ENCODE results near the gene PGLYRP1.

PGLYRP1 gene

DNA sequence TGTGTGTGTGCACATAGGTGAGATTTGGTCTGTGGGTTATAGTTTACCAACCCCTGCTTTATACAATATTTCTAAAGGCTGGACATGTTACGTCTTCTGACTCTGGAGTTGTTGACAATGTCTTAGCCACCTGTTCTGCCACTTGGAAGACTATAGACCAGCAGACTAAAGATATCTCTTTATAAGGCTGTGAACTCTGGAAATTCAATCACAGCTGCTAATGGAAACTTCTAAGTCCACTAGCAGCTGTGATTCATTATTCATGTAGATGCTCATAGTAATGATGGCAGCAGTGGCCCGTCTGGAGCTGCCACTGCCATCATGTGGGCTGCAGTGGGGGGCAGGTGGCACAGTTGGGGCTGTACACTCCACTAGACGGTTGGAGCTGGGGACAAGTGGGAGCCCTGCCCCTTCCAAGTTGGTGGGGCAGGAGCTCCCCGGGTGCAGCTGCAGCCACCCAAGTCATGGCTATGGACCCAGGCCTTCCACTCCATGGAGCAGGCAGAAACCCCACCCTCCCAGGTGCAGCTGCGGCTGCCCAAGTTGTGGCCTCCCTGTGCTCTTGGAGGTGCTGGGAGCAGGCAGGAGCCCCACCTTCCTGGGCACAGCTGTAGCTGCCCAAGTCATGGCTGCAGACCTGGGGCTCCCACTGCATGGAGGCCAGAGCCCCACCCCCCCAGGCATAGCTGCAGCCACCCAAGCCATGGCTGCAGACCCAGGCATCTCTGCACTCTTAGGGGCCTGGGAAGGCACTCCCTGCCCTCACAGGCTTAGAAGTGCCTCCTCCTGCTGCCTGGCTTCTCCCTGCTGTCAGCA, 9.1 kb upstream of the PGLYRP1 start:
- DNase-seq = no peak

DNA sequence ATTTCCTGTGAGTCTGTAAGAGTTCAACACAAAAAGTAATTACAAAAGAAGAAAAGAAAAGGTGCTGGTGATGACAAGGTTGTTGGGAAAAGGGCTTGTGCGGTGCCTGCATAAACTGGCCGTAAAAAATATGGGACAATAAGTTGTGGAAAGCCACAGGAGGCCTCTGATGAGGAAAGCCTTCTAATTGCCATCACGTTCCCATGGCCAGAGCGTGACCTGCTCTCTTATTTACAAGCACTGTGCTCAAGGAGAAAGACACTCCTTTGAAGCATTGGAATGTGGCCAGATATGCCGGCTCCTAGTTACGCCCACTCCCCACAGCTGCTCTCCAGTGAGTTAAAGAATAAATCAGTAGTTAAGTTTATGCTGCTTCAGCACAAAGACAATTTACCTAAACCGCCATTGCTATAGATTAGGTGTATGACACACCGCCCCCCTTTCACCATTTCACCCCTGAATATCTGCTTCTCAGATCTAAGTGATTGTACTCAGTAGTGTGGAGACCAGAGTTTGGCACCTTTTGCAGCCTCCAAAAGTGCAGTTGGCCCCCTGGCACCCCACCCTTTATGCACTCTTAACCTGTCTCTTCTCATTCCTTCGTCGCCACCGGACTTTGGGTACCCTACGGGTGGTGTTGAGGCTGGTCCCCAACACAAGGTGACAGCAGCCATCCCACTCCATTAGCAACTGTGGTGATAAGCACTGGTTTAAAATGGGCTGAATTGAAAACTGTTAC, 8.1 kb upstream of the PGLYRP1 start:
- no peak for DNase-seq

DNA sequence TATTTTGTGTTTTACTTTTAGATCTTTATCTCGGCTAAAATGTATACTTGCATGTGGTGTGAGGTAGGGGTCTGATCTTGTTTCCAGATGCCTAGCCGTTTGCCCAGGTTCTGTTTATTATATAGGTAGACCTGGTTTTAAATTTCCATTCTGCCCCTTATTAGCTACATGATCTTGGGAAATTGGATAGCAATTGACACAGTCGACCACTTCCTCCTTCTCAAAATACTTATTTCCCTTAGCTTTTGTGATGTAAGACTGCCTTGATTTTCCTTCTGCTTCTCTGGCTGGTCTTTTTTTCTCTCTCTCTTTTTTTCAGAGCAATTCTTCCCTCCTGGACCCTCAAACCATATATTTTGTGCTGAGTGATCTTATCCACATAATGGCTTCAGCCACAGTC, 3.0 kb upstream of the PGLYRP1 start:
- no peak for DNase-seq

DNA sequence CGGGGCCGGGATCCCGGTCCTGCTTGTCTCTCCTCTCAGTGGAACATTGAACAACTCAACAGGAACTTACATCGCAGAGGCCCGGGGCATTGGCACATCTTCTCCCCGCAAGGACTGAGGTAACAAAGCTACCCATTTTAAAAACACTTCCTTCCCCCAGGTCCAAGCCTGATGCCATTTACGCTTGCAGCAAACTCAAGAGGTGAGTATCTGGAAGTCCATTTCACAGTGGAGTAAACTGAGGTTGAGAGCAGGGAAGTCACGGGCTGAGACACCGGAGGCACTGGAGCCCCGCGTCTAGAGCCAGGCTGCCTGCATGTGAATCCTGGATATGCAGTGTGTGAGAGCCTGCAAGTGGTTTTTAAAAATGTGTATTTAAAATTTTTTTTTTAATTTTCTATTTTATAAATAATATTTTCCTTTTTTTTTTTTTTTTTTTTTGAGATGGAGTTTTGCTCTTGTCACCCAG, 492 bp upstream of the PGLYRP1 start:
- no peak for DNase-seq

DNA sequence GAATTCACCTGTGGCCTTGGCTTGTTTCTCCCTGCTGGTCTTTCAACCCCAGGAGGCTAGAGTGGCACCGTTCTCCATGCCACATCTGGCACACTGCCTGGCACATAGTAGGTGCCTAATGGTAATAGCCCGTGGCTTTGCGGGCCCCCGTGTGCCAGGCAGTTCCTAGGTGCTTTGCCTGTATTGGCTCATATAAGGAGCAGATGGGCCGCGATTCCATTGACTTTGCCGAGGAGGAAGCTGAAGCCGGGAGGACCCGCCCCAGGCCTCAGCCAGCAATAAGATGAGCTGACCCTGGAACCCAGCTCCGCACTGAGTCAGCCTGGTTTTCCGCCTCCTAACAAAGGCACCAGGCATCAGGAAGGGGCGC, 807 bp downstream of the PGLYRP1 start:
- DNase-seq = no peak

DNA sequence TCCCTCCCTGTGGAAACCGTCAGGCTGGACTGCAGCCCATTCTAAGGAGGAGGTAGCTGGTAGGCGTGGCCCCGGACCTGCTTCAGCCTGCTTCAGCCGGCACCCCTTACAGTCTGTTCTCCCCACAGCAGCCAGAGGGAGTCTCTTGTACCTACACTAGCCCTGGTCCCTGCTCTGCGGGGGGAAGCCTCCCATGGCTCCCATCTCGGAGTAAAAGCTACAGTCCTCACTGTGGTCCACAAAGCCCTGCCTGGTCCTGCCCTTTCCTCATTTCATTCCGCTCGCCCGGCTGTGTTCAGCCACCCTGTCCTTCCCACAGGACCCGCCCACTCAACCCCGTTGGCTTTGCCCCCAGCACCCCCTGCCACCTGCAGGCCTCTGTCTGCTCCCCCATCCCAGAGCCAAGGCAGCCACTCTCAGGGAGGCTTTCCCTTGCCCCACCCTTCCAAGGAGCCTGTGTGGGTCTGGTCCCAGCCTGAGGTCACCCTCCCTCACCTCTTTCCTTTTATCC, 1.3 kb downstream of the PGLYRP1 start:
- DNase-seq = no peak

DNA sequence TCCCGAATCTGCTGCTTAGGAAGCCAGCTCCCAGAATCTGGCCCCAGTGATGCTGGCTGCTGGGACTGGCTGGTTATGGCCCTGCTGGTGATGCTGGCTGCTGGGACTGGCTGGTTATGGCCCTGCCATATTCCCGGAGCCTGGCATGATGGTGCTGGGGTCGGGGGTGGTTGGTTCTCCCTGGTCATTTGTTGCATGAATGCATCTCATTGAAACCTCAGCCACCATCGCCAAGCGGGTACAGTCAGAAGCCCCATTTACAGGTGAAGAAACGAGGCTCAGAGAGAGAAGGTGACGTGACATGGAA, 2.1 kb downstream of the PGLYRP1 start:
- DNase-seq = no peak

DNA sequence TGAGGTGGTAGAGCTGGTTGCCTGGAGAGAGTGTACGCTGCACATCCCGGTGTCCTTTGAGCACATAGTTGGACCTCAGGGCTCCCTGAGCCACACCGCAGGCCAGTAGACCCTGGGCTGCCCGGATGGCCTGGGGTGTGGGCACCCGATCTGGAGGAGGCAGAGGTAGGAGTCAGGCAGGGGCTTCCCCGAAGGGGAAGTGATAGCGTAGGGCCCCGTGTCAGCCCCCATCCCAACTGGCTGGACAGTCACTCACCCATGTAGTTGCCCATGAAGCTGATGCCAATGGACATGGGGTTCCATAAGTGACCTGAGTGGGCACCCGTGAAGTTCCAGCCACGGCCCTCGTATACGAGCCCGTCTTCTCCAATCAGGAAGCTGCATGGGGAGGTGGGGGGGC, 3.6 kb downstream of the PGLYRP1 start:
- no peak for DNase-seq

DNA sequence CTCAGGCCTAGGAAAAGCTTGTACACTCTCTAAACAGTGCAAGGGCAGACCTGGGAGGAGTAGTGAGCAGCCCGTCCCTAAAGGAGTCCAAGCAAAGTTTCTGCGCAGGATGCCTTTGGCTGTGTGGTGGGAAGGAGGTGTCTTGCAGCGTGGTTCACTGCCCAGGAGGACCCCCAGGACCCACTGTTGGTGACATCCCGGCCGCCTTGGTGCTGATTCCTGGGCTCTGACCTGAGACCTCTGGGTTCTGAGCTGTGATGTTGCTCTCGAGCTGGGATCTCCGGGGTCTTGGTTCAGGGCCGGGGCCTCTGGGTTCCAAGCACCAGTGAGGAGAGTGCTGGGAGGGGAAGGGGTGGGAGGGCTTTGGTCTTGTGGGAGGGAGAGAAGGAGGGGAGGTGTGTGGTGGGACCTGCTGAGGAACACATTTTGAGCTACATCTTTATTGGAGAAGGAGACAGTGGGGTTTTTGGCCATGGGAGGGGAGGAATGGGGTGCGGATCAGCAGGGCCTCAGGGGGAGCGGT, 4.1 kb downstream of the PGLYRP1 start:
- no peak for DNase-seq

DNA sequence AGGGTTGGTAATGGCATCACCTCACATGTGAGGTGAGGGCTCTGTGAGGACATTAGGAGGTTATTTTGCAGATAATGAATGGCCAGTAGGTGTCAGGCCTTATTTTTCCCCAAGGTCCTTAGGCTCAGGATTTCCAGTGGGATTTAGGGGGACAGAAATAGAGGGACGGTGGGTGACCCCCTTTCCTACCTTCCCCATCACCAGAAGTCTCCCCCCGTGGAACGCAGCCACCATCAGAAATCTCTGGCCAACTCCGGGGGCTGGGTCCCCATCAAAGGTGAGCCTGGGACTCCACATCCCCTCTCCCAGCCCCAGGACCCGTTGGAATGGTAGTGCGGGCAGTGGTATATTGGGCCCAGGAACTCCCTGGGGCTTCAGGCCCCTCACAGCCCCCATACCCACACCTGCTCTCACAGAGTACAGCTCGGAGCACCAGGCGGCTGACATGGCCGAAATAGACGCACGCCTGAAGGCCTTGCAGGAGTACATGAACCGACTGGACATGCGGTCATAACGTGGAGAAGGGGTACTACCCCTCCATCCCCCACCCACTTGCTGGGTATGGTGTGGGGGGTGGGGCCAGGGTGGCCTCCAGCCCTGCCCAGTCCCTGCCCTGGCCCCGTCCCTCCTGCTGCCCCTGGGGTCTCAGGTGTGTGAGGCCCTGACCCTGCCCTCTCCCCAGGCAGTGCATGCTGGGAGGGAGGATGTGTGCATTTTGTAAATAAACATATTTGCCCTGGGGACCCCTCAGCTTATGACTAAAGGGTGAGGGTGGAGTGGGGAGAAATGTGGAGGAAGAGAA, 4.8 kb downstream of the PGLYRP1 start:
- no peak for DNase-seq

DNA sequence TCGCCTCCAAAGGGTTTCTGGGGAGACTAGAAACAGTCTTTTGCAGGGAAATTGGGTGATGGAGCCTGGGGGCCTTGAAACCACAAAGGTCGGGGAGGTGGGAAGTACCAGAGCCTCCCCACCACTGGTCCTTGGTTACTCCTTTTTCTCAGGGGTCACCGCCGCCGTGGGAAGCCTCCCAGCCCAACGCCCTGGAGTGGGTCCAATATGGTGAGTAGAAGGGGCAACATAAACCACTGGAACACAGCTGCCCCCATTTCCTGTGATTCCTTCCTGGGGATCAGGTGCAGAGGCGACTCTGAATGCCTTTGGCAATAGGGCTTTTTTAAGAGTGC, 5.8 kb downstream of the PGLYRP1 start:
- no peak for DNase-seq

DNA sequence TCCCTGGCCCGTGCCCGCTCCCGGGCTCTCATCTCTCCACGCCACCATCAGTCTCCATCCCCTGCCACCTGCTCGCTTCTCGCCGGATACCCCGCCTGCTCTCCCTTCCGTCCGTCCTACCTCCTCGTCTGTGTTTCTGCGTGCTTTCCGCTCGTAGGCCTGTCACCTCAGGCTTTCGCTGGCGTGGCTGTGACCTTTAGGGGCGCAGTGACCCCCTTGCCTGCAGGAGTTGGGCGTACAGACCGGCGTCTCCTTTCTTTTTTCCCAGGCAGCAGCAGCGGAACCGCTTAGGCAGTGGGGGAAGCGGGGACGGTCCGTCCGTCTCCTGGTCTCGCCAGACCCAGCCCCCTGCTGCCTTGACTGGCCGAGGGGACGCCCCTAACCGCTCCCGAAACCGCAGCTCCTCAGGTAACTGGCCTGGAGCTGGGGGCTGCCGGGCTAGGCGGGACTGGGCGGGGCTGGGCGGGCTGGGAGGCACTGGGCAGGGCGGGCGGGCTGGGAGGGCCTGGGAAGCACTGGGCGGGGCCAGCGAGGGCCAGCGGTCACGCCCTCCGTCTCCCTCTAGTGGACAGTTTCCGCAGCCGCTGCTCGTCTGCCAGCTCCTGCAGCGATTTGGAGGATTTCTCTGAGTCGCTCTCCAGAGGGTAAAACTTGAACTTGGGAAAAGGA, 6.3 kb downstream of the PGLYRP1 start:
- peak; percentile 68 to 87 for DNase-seq

DNA sequence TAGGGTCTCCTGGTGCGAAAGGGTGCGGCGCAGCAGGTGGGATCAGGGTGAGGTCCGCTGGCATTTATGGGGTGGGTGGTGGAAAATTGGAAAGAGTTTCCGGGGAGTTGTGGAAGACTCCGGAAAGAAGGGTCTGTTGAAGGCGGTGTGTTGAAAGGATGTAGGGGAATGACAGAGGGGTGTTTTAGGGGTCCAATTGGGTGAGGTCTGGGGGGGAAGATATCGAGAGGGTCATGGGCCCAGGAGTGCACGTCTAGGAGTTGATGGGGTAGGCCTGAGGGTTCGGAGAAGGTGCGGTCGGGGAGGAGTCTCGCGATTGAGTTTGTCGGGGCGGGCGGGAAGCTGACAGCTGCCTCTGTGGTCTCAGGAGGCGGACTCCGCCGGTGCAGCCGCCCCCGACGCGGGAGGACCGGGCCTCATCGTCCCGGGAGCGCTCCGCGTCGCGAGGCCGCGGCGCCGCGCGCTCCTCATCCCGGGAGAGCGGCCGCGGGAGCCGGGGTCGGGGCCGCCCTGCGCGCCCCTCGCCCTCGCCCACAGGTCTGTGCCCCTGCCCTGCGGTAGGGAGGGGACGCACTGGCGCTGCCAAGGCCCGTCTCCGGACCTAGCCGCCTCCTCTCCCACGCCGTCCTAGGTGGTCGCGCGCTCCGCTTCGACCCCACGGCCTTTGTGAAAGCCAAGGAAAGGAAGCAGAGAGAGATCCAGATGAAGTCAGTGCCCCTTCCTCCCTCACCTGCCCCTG, 7.0 kb downstream of the PGLYRP1 start:
- no peak for DNase-seq

DNA sequence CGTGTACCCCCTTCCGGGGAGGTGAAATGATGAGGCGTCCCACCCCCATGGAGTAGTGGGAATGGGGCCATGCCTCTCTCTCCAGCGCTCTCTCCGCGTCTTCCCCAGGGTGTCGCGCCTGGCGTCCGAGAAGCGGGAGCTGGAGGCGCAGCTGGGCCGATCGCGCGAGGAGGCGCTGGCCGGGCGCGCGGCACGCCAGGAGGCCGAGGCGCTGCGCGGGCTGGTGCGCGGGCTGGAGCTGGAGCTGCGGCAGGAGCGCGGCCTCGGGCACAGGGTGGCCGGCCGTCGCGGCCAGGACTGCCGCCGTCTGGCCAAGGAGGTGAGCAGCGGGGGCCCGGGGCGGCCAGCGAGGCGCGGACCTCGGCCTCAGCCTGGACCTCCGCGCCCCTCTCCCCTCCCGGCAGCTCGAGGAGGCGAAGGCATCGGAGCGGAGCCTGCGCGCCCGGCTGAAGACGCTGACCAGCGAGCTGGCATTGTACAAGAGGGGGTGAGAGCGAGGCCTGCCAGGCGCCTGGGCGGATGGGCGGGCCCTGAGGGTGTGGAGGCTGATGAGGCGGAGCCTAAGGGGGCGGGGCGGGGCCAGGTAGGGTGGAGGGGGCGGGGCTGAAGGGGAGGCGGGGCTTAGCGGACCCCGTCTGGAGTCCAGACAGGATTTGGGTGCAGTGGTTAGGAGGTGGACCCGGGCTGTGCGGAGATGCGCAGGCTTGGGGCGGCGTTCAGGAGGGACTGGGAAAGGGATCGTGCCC, 7.7 kb downstream of the PGLYRP1 start:
- DNase-seq = peak; percentile 72 to 78

DNA sequence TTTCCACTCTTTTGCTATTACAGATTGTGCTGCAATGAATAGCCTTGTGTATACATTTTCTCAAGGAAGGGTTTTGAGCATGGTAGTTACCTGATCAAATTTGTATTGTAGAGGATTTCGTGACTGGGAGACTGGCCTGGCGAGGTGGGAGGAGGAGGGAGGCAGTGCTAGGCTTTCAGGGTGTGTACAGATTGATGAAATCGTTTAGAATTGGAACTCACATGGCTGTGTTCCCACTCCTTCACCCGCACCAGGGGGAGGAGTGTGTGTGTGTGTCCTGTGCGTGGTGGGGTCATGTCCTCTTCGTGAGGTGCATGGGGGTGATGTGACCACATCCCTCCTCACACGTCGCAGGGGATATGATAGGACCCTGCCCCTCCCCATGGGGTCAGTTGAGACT, 8.3 kb downstream of the PGLYRP1 start:
- no peak for DNase-seq

DNA sequence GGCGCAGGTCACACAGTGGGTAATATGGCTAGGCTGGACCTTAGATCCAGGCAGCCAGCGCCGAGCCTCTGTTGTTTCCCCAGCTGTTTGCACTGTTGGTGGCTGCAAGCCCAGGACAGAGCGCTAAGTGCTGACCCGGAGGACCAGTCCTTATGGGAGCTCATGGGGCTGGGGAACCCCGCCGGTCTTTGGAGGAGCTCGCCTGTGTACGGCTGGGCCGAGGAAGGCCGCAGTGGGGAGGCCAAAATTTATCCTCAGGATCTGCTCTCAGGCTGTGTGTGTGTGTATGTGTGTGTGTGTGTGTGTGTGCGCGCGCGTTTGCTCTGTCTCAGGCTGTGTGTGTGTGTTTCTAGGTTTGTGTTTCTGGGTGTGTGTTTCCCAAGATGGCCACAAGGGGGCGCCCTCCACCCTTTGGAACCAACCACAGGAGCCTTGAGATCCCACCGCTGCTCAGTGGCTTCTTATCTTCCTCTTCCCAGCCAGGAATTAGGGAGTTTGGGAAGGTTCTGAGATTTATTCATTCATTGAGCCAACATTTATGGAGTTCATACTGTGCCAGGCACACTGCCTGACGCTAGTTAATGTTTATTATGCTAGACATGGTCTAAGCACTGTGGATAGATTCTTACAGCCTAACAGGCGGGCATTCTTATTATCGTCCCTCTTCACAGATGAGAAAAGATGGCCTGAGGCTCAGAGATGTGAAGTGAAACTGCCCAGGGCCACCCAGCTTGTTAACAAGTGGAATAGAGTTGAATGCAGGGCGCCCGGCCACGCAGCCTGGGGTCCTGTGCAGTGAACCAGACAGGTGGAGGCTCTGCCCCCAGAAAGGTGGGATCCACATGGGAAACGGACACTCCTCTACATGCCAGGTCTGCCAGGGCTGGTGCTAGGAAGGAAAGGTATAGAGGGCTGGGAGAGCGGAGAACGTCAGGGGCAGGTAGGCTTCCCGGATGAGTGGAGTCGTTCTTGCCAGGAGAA, 13.0 kb downstream of the PGLYRP1 start:
- DNase-seq = peak; percentile 24 to 65

DNA sequence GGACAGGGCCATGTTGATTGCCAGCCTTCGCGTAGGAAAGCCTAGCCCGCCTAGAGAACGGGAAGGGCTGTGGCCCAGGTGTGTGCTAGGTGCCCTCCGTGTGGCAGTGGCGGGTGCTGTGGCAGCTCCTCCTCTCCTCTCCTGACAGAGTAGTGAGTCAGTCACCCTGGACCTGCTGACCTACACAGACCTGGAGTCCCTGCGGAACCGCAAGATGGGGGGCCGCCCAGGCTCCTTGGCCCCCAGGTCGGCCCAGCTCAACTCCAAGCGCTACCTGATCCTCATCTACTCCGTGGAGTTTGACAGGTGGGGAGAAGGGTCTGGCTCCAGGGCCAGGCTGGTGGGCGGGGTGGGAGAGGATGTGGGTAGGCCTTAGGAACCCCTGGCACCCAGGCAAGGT, 16.4 kb downstream of the PGLYRP1 start:
- DNase-seq = no peak

DNA sequence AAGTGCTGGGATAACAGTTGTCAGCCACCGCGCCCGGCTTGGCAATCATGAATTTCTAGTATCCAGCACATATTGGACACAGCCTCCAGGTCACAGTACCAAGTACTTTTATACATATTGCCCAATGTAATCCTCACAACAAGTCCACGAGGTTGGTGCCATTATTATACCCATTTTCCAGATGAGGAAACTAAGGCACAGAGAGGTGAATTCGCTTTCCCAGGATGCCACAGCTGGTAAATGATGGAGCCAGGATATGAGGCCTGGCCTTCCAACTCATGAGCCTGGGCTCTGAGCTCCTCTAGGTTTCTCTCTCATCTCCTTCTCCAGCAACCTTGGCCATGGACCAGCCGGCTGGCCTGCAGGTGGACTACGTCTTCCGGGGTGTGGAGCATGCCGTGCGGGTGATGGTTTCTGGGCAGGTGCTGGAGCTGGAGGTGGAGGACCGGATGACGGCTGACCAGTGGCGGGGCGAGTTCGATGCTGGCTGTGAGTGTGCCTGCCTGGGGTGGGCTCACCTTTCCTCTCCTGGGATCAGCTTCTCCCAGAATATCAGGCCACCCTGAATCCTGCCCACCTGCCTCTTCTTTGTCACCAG, 20.1 kb downstream of the PGLYRP1 start:
- DNase-seq = no peak

DNA sequence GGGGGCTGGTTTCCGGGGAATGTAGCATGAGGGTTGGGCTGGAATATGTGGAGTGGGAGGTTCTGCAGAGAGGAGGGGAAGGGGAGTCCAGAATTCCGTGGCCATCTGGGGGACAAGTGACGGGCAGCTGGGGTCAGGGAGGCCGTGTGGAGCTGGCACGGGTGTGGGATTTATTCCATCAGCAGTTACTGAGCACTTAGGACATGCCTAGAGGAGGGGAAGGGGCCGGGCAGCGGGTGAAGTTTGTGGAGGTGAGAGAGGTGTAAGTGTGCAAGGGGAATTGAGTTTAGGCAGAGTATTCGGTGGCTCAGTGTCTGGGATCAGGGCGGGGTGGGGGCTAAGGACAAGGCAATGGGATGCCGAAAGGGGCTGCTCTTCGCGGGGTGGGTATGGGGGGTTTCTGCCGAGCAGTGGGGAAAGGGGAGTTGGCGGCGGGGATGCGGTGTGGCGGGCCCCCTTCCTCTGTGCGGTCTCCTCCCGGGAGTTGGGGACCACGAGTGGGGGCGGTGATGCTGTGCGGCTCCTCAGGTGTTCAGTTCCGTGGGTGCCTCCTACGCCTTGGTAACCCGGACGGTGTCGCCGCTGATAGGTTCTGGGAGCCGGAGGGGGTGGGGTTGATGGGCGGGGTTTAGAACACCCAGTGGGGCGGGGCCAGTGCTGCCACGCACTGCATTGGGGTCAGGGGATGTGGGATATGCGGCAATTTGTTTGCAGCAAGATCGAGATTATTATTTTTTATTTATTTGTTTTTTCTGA, 22.2 kb downstream of the PGLYRP1 start:
- peak; percentile 31 to 63 for DNase-seq
